ENCODE measurements around the gene PTPRJ.

Gene PTPRJ

DNA sequence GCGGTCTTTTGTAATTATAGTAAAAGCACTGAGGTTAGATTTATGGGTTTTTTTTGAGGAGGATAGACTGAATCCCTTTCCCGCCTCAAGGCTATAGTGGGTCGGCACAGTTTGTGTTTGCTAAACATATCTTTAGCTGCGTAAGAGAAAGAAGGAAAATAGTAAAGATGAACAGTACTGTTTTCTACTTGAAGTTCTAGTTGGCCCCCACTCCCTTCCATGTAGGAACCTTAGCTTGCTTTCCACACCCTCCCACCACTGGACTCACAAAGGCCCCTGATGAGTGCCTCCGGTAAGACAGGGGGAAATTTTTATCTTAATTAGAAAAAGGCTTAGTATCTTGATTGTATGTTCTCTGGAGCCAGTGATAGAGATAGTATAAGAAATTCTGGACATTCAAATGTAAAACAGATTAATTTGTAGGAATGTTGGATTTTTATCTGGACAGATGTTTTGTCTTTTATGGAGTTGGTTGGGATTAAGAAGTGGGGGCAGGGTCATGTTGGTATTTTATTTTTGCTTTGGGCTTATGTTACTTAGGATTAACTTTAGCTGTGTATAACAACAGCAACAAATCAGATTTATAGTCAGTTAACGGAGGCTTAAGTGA lies 49.4 kb downstream of the PTPRJ start:
- no peak for TF ChIP-seq CTCF (IDR thresholded peaks at IDR 0.05; ENCODE audit: extremely low read depth, missing control alignments)
- DNase-seq (ENCODE audit: low spot score), result no peak

GRCh38 chr11:48031602-48032001 lies 51.2 kb downstream of the PTPRJ start:
- no peak for TF ChIP-seq CTCF (IDR thresholded peaks at IDR 0.05; ENCODE audit: extremely low read depth, missing control alignments)
- DNase-seq (ENCODE audit: low spot score), result no peak

DNA sequence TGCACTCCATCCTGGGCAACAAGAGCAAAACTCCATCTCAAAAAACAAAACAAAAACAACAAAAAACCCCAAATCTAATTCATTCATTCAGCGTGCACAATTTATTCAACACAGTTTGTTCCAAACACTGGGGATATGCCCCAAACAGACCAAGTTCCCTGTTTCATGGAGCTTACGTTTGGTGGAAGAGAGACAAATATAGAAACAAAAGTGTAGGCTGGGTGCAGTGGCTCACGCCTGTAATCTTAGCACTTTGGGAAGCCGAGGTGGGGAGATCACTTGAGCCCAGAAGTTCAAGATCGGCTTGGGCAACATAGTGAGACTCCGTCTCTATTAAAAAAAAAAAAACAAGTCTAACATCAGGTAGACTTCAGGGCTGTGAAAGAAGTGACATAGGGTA lies 52.4 kb downstream of the PTPRJ start:
- TF ChIP-seq CTCF (IDR thresholded peaks at IDR 0.05; ENCODE audit: extremely low read depth, missing control alignments), result no peak

GRCh38 chr11:48033918-48034341 lies 53.6 kb downstream of the PTPRJ start:
- DNase-seq (ENCODE audit: low spot score), result no peak
- TF ChIP-seq CTCF (IDR thresholded peaks at IDR 0.05; ENCODE audit: extremely low read depth, missing control alignments), result no peak

More for the DNA sequence above, 52.4 kb downstream of the PTPRJ start:
- no peak for DNase-seq (ENCODE audit: low spot score)

DNA sequence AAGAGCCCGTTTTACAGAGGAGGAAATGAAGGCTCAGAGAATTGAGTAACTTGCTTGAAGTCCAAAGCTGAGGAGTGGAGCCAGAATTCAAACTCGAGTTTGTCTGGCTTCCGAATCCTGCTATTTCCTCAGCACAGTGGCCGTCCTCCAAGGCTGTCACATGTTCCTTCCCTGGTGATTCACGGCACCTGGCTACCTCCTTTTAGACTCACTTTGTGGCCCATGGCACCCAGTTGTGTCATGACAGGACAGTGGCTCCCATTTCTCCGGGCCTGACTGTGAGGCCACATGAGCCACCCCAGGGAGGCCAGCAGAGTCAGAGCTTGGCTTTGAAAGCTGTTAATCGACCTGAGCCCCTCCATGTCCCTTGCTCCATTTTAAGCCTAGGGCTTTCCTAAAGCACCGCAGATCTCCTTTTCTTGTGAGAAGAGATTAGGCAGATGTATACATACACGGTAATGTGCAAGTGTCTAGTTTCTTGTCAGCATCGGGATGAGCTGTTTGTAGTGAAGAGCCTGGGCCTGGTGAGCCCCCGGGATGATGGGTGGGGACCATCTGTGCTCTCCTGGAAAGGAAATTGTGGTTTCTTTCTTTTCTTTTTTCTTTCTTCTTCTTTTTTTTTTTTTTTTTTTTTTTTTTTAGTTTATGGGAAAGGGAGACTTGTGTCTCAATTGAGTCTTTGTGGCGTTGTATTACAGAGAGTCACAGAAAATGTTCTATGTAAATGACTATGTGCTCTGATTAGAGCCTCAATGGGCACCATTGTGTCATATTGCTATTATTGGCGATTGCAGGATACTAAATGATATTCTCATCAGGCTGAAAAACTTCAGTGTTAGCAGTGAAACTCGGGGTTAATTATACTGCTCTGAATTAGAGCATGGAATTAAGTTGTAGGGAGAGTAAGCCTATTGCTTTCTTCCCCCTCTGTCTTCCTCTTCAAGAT lies 54.8 kb downstream of the PTPRJ start:
- TF ChIP-seq CTCF (IDR thresholded peaks at IDR 0.05; ENCODE audit: extremely low read depth, missing control alignments), result no peak
- no peak for DNase-seq (ENCODE audit: low spot score)

DNA sequence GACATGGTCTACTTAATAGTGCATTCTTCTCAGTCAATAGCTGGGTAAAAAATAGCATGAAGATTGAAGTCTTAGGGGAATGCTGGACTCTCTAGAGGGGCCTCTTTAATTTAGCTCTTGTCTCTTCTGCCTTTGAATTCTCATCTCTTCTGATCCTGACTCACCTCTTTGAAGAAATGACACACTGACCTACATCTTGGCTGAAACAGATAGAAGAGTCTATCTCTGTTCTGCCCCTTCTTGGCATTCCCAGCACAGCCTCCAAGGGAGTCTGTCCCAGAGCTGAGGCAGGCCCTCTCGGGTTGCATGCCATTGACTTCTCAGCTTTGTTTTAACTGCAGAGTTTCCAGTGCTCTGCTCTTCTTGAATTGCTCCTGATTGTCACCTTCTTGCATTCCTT lies 55.7 kb downstream of the PTPRJ start:
- no peak for DNase-seq (ENCODE audit: low spot score)
- TF ChIP-seq CTCF (IDR thresholded peaks at IDR 0.05; ENCODE audit: extremely low read depth, missing control alignments), result no peak

- no peak for TF ChIP-seq CTCF (IDR thresholded peaks at IDR 0.05; ENCODE audit: extremely low read depth, missing control alignments)
- no peak for DNase-seq (ENCODE audit: low spot score)
Observed at GRCh38 chr11:48036466-48036865, 56.1 kb downstream of the PTPRJ start.
